HG02943 (cell line): ENCODE results near the gene DAAM2.

Experiments
- ATAC-seq: cut with Tn5 transposase; IDR thresholded peaks from one replicate; pipeline ENCODE4 v1.9.1; 2021; ENCODE audit warnings: mild to moderate bottlenecking, low read depth, moderate library complexity; ENCODE audit not compliant: unreplicated experiment

Gene DAAM2

DNA sequence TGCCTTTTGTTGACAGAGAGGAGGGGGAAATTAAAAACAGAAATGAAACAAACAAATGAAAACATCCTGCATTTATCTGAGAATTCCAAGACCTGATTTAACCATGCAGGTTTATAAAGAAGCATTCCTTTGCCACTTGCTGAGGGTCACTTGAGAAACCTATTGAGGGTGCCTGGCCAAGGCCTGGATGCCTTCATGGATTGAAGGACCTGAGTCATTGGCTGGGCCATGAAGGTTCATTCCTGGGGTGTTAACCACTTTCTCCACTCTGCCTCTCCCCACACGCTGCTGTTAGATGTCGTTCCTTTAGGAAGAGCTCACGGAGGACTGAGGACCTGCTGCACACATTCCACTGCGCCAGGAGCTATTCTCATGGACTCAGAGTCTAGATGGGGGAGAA lies 49.7 kb downstream of the DAAM2 start:
- ATAC-seq, result no peak

DNA sequence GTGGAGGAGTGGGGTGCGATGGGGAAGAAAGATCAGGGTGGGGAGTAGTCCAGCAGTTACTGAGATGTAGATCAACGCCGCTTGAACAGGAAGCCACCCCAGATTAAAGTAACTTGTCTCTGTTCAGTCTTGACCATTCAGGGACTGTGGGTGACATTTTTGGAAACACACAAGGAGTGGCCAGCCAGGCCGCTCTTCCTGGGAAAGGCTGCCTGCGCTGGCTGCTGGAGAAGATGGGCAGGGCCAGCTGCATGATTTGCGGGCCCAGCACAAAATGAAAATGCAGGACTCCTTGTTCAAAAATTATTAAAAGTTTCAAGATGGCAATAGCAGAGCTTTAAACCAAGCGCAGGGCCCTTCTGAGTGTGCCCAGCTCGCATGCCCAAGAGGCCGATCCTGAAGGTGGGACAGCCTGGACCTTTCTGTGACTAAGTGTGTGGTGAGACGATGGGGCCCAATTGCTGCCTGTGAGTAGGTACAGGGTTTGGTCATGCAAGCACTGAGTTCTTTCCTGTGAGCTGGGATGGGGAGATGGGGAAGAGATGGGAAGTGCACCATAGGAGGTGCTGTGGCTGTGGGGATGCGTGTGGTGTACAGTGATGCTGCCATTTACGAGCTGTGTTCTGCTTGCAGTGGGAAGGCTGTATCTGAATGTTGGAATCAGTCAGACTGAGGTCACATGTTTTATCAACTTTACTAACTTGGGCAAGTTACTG lies 51.3 kb downstream of the DAAM2 start:
- no peak for ATAC-seq

GRCh38 chr6:39844866-39845265 lies 52.7 kb downstream of the DAAM2 start:
- ATAC-seq, result no peak

DNA sequence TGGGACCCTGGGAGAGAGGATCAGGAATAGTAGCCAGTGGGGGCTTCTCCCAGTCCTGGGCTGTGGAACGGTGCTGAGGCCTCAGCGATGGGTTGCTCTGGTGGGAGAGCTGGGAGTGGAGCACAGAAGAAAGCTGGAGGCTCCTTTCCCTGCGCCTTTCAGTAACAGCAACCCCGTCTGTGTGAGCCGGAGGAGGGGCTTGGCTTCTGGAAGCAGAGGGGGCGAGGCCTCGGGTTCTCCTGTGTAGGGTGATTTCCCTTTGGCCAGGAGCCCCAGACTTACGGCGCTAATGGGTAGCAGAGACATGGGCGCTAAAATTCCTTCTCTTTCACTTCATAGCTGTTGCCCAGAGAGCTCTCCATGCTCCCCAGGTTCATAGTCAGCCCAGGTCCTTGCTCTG lies 55.0 kb downstream of the DAAM2 start:
- ATAC-seq, result no peak

DNA sequence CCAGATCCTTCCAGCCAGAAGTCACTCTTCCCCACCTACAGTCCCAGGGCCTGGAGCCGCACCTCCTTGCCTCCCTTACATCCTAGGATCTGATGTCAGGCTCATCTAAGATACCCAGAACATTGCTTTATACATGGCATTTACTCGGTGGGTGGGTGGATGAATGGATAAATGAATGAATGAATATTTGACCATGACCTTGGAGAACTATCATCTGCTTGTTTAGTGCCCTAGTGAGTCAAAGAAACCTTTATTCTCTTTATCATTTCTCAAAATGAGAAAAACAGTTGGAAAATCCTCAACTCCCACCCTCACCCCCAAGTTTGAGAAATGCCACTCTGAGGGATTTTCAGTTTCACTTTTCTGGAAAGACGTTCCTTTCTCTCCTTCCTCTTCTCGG lies 56.0 kb downstream of the DAAM2 start:
- no peak for ATAC-seq

DNA sequence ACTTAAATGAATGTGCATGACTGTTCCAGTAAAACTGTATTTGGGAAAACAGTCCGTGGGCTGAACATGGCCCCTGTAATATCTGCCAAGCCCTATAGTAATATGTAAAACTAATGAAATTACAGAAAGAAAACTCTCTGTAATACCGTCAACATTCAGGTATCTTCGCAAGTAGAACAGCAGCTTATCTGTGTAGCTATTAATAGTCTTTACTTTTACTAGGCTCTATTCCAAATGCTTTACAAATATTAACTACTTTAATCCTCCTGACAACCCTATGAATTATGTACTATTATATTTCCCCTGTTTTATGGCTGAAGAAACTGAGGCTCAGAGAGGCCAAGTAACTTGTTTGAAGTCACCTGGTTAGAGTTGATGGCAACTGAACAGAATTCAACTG lies 57.1 kb downstream of the DAAM2 start:
- no peak for ATAC-seq

DNA sequence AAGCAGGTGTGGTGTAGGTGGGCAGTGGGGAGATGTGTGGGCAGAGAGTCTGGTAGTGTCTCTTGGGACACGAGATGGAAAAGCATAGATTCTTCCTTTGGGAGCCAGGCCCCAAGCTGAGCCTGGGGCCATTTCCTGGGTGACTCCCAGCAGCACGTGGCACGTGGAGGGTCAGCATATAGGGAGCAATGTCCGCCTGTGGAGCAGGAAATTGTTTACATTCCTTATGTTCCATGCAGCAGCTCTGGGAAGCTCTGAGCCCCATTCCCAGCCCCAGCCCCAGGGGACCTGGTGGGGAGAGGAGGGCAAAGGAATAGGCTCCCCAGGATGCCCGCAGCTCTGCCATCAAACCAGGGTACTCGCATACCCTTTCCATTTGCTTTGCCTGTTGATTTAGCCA lies 57.6 kb downstream of the DAAM2 start:
- ATAC-seq, result no peak

GRCh38 chr6:39850736-39851297 lies 58.6 kb downstream of the DAAM2 start:
- ATAC-seq, result no peak

- ATAC-seq, result no peak
Observed at GRCh38 chr6:39851331-39851730, 59.2 kb downstream of the DAAM2 start.

DNA sequence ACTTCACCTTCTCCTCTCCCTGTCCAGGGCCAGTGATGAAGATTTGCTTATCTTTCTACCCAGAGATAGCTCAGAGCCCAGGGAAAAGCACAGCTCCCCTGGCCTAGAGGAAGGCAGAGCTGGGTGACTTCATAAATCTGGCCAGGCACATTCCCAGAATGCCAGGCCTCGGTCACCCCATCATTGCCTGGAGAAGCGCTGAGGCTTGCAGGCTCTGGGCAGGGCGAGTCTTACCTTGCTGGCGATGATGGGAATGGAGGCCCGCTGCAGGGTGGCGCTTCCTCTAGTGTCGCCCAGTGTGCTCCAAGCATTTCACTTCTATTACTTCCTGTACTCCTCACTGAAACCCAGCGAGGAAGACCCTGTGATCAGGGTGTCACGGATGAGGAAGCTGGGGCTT lies 60.1 kb downstream of the DAAM2 start:
- no peak for ATAC-seq

- ATAC-seq, result no peak
Observed at GRCh38 chr6:39853604-39854003, 61.4 kb downstream of the DAAM2 start.

DNA sequence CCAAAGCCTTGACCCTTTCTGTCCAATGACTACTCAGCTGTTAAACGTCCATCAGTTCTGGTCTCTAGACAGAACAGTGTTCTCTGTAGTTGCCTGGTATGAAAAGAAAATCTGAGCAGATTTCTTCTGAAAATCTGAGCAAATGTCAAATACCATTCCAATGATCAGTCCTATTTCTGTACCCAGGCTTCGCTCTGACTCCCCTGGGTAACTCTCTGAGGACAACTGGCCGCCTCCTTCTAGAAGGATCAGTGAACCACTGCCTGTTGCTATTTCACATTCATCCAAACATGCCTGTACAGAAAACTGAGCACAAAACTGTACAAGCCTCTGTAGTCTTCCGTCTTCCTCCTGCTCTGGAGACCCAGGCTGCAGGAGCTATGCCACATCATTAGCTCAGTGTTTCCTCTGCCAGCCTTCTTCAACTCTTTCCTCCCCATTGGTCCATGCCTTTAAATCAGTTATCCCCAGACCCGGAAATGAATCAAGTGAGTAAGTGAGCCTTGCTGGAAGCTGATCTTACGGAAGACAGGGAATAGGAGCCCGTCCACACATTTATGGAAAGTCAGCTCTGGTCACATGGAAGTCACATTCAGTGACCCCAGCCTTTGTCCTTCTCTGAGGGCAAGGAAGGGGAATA lies 63.3 kb downstream of the DAAM2 start:
- ATAC-seq, result no peak

DNA sequence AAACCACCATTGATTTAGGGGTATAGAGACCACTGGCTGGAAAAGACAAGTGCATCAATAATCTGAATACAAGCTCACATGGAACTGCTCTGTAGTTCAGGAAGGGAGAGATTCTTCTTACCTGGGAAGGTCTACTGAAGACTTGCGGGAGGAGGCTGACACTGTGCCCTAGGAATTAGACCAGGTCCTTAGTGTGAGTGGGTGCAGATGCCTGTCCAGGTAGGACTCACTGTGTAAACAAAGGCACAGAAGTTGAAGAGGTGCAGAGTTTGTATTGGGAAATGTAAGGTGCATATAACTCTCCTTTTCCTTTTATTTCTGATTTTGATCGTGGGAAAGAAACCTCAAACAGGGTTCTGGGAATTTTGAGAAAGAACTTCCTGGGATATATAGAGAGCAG lies 66.8 kb downstream of the DAAM2 start:
- ATAC-seq, result no peak

- ATAC-seq, result no peak
Observed at GRCh38 chr6:39861663-39862062, 69.5 kb downstream of the DAAM2 start.

- no peak for ATAC-seq
Observed at GRCh38 chr6:39865011-39865888, 73.1 kb downstream of the DAAM2 start.

DNA sequence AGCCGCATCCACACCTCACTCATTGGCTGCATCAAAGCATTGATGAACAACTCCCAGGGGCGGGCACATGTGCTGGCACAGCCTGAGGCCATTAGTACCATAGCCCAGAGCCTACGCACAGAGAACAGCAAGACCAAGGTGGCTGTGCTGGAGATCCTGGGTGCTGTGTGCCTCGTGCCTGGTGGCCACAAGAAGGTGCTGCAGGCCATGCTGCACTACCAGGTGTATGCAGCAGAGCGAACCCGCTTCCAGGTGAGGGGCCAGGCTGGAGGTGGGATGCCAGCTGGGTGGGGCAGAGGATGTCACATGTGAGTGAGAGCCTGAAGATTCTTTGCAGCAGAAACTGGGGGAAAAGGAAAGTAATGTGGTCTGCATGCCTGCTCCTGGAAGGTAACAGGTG lies 75.4 kb downstream of the DAAM2 start:
- no peak for ATAC-seq

DNA sequence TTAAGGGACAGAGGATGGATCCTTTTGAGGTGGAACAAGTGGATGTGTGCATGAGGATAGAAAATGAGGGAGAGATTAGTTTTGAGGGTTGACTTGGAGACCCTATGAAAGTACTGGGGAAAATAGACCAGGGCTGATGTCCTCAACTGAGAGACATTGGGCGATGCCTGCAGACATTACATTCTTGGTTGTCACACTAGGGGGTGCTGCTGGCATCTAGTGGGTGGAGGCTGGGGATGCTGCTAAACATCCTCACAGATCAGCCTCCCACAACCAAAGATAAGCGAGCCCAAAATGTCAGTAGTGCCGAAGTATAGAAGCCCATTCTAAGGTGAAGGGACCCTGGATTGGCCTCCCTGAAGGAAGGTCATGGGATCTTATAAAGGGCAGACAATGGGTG lies 78.8 kb downstream of the DAAM2 start:
- no peak for ATAC-seq

GRCh38 chr6:39873439-39873838 lies 81.3 kb downstream of the DAAM2 start:
- no peak for ATAC-seq

GRCh38 chr6:39876111-39876510 lies 83.9 kb downstream of the DAAM2 start:
- no peak for ATAC-seq

GRCh38 chr6:39876826-39877225 lies 84.7 kb downstream of the DAAM2 start:
- ATAC-seq, result no peak

DNA sequence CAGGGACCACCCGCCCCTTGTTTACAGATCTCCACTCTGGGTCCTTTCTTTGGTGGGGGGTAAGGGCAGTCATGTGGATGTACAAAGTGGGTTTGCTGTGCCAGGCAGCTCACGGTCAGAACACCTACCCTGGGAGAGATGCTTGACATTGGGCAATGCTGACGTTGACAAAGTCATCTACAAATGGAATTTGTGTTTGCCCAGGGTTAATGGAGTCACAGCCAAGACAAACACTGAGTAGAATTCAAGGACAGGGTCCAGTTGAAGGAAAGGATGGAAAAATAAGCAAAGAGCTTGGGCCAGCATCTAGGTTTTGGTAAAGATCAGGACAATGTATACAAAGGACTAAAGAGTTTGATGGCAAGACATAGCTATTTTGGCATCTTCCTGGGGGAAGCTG lies 87.4 kb downstream of the DAAM2 start:
- no peak for ATAC-seq
